Endothelial cell of umbilical vein (primary cell): Measurements from ENCODE around the gene PIK3CB.

Source experiments
- FOS ChIP-seq: IDR thresholded peaks from 2 replicates; pipeline ENCODE4 v1.6.1; 2011; ENCODE audit warnings: mild to moderate bottlenecking, low read length, moderate library complexity, borderline replicate concordance; ENCODE audit not compliant: insufficient read depth
- JUN ChIP-seq: IDR thresholded peaks from 2 replicates; pipeline ENCODE4 v1.6.1; 2011; ENCODE audit warnings: borderline replicate concordance, low read depth; ENCODE audit not compliant: insufficient read length, insufficient read depth
- POLR2AphosphoS5 ChIP-seq: IDR thresholded peaks from 2 replicates; pipeline ENCODE4 v1.6.1; 2012; ENCODE audit warnings: low read depth, mild to moderate bottlenecking, control low read depth, low read length, moderate library complexity; ENCODE audit not compliant: insufficient read depth
- TF ChIP-seq, protein P1 (sequence below), 2 donors: IDR thresholded peaks; 1 replicate in 1 of 2; 2 replicates in 1 of 2; pipeline ENCODE4 v1.5.1; 2011; ENCODE audit warnings: low read length in 2 of 2, mild to moderate bottlenecking in 2 of 2, moderate library complexity in 2 of 2, control low read depth in 1 of 2, inconsistent platforms in 1 of 2, low read depth in 1 of 2; ENCODE audit not compliant: insufficient read depth in 1 of 2; ENCODE audit errors: extremely low read depth in 1 of 2

DNA sequence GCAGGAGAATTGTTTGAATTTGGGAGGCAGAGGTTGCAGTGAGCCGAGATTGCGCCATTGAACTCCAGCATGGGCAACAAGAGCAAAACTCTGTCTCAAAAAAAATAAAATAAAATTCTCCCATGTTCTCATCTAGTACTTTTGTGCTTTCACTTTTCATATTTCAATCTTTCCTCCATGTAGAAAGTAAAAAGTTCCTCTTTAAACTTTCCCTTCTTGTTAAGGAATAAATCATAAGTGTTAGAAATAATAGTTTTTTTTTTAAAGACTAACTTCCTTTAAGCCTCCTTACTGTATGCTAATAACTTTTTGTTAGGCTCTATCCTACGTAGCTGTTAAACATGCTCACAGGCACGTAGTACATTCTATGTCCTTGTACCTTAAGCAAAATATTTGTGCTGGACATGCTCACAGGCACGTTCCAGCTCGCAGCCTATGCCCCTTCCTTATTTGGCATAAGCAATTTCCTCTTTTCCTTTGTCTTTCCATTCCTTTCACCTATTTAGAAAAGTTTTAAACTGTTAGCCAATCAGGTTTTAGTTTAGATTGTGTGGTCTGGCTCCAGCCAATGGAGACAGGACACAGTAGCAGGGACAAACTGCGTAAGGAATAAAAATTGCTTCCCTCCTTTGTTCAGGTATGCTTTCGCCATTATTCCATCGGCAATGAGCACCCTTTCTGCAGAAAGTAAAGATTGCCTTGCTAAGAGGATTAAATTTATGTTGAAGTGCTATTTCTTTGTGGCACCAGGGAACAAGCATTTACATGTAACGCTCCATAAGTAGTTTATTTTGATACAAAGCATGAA, 38.9 kb upstream of the PIK3CB start:
- TF ChIP-seq, protein P1, sequence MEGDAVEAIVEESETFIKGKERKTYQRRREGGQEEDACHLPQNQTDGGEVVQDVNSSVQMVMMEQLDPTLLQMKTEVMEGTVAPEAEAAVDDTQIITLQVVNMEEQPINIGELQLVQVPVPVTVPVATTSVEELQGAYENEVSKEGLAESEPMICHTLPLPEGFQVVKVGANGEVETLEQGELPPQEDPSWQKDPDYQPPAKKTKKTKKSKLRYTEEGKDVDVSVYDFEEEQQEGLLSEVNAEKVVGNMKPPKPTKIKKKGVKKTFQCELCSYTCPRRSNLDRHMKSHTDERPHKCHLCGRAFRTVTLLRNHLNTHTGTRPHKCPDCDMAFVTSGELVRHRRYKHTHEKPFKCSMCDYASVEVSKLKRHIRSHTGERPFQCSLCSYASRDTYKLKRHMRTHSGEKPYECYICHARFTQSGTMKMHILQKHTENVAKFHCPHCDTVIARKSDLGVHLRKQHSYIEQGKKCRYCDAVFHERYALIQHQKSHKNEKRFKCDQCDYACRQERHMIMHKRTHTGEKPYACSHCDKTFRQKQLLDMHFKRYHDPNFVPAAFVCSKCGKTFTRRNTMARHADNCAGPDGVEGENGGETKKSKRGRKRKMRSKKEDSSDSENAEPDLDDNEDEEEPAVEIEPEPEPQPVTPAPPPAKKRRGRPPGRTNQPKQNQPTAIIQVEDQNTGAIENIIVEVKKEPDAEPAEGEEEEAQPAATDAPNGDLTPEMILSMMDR (IDR thresholded peaks at IDR 0.05; ENCODE audit: extremely low read depth in 1 of 2, insufficient read depth in 1 of 2, low read depth in 1 of 2, low read length in 2 of 2): no peak
- TF ChIP-seq FOS (no peak), JUN (no peak), POLR2AphosphoS5 (no peak)
